Dendritic cell treated with granulocyte-macrophage colony-stimulating factor and Interleukin-4, amounts not matched to agents 40 ng/mL and 50 ng/mL, for 4 days (primary cell): ENCODE results near the gene GAS7.
"Not testable (repeated sequence)": the region's sequence is repeated elsewhere in the genome, so short reads cannot be mapped to it uniquely, and the experiment has no call there.

ENCODE experiments used
- H3K27ac Mint-ChIP-seq: one replicate; pipeline ENCODE4 v1.8.0; 2022; ENCODE audit warnings: mild to moderate bottlenecking, mixed read lengths
- H3K27me3 Mint-ChIP-seq: one replicate; pipeline ENCODE4 v1.8.0; 2022; ENCODE audit warnings: mild to moderate bottlenecking, mixed read lengths
- H3K36me3 Mint-ChIP-seq: one replicate; pipeline ENCODE4 v1.8.0; 2022; ENCODE audit warnings: low read depth, mixed read lengths
- H3K4me1 Mint-ChIP-seq: one replicate; pipeline ENCODE4 v1.8.0; 2022; ENCODE audit warnings: low read depth, mixed read lengths
- H3K4me3 Mint-ChIP-seq: one replicate; pipeline ENCODE4 v1.8.0; 2022; ENCODE audit warnings: mild to moderate bottlenecking, moderate library complexity, mixed read lengths
- H3K9me3 Mint-ChIP-seq: one replicate; pipeline ENCODE4 v1.8.0; 2022; ENCODE audit warnings: mixed read lengths
- intact Hi-C: fragments of 100-400 bp; cut with micrococcal nuclease; formaldehyde crosslinking; loops from one replicate; pipeline ENCODE4 v1.15.0; 2022

Gene GAS7

GRCh38 chr17:10070690-10071089, 127.7 kb downstream of the GAS7 start:
- peaks cover 4% of the 10 kb centered on the region for H3K9me3 Mint-ChIP-seq
- H3K4me3 Mint-ChIP-seq = no peak overlapping the region
- H3K4me1 Mint-ChIP-seq = peaks cover 33% of the 10 kb centered on the region
- H3K27me3 Mint-ChIP-seq = no peaks in the 10 kb centered on the region
- peaks cover 11% of the 10 kb centered on the region for H3K36me3 Mint-ChIP-seq
- intact Hi-C loops = no loop called here
- H3K27ac Mint-ChIP-seq = no peak overlapping the region

- Mint-ChIP-seq H3K27ac (no peak overlapping the region), H3K4me1 (peaks cover 35% of the 10 kb centered on the region)
These were observed 129.1 kb downstream of the GAS7 start for GRCh38 chr17:10069301-10069700.

GRCh38 chr17:10067446-10068143, 130.8 kb downstream of the GAS7 start:
- peaks cover 17% of the 10 kb centered on the region for H3K36me3 Mint-ChIP-seq
- no peak overlapping the region for H3K27ac Mint-ChIP-seq
- H3K9me3 Mint-ChIP-seq = peaks cover 11% of the 10 kb centered on the region
- intact Hi-C loops = no loop called here
- H3K4me3 Mint-ChIP-seq = no peak overlapping the region
- peaks cover 6% of the 10 kb centered on the region for H3K27me3 Mint-ChIP-seq
- H3K4me1 Mint-ChIP-seq = peaks cover 39% of the 10 kb centered on the region

More at GRCh38 chr17:10069301-10069700, 129.1 kb downstream of the GAS7 start:
- H3K4me3 Mint-ChIP-seq = no peak overlapping the region
- H3K9me3 Mint-ChIP-seq = peaks cover 11% of the 10 kb centered on the region
- peaks cover 6% of the 10 kb centered on the region for H3K27me3 Mint-ChIP-seq
- intact Hi-C loops = no loop called here
- peaks cover 17% of the 10 kb centered on the region for H3K36me3 Mint-ChIP-seq

- H3K27me3 Mint-ChIP-seq = peaks cover 11% of the 10 kb centered on the region
- peaks cover 57% of the 10 kb centered on the region for H3K4me1 Mint-ChIP-seq
- intact Hi-C loops = loop anchor here (5.0 kb wide), 1 partner anchor 42 kb away; no protein-coding TSS in a partner anchor
- peaks cover 11% of the 10 kb centered on the region for H3K9me3 Mint-ChIP-seq
- H3K36me3 Mint-ChIP-seq = peaks cover 17% of the 10 kb centered on the region
- H3K27ac Mint-ChIP-seq = peak overlapping the region; percentile 67
- H3K4me3 Mint-ChIP-seq = no peak overlapping the region
These were observed 133.9 kb downstream of the GAS7 start for GRCh38 chr17:10064536-10064935.

GRCh38 chr17:10063730-10064241, 134.6 kb downstream of the GAS7 start:
- H3K27ac Mint-ChIP-seq = peak overlapping the region; percentile 67
- peaks cover 65% of the 10 kb centered on the region for H3K4me1 Mint-ChIP-seq
- H3K9me3 Mint-ChIP-seq = peaks cover 11% of the 10 kb centered on the region
- intact Hi-C loops = loop anchor here (2.0 to 5.0 kb wide), 3 partner anchors 41 to 93 kb away; no protein-coding TSS in a partner anchor
- peaks cover 11% of the 10 kb centered on the region for H3K27me3 Mint-ChIP-seq
- H3K36me3 Mint-ChIP-seq = peaks cover 17% of the 10 kb centered on the region
- peak overlapping the region; percentile 18 for H3K4me3 Mint-ChIP-seq

GRCh38 chr17:10062691-10063385, 135.6 kb downstream of the GAS7 start:
- Mint-ChIP-seq H3K9me3 (peaks cover 11% of the 10 kb centered on the region), H3K27me3 (peaks cover 11% of the 10 kb centered on the region), H3K4me3 (peak overlapping the region; percentile 39), H3K27ac (peak overlapping the region; percentile 67), H3K36me3 (peaks cover 17% of the 10 kb centered on the region), H3K4me1 (peaks cover 62% of the 10 kb centered on the region)
- intact Hi-C loops = loop anchor here (2.0 to 5.0 kb wide), 3 partner anchors 41 to 94 kb away; no protein-coding TSS in a partner anchor

GRCh38 chr17:10061111-10061845, 137.1 kb downstream of the GAS7 start:
- intact Hi-C loops = loop anchor here (5.0 kb wide), 1 partner anchor 39 kb away; no protein-coding TSS in a partner anchor
- H3K36me3 Mint-ChIP-seq = peaks cover 17% of the 10 kb centered on the region
- peaks cover 60% of the 10 kb centered on the region for H3K4me1 Mint-ChIP-seq
- H3K27me3 Mint-ChIP-seq = peaks cover 11% of the 10 kb centered on the region
- H3K27ac Mint-ChIP-seq = peak overlapping the region; percentile 67
- no peak overlapping the region for H3K4me3 Mint-ChIP-seq
- H3K9me3 Mint-ChIP-seq = peaks cover 11% of the 10 kb centered on the region

GRCh38 chr17:10060526-10060925, 137.9 kb downstream of the GAS7 start:
- H3K4me1 Mint-ChIP-seq = peaks cover 60% of the 10 kb centered on the region
- peak overlapping the region; percentile 67 for H3K27ac Mint-ChIP-seq
- intact Hi-C loops = loop anchor here (5.0 kb wide), 1 partner anchor 38 kb away; no protein-coding TSS in a partner anchor
- H3K9me3 Mint-ChIP-seq = peaks cover 6% of the 10 kb centered on the region
- no peak overlapping the region for H3K4me3 Mint-ChIP-seq
- peaks cover 9% of the 10 kb centered on the region for H3K27me3 Mint-ChIP-seq
- peaks cover 12% of the 10 kb centered on the region for H3K36me3 Mint-ChIP-seq

GRCh38 chr17:10059684-10060211, 138.7 kb downstream of the GAS7 start:
- Mint-ChIP-seq H3K4me3 (no peak overlapping the region), H3K27me3 (peaks cover 5% of the 10 kb centered on the region), H3K27ac (peak overlapping the region; percentile 67), H3K36me3 (peaks cover 11% of the 10 kb centered on the region), H3K9me3 (no peaks in the 10 kb centered on the region), H3K4me1 (peaks cover 63% of the 10 kb centered on the region)
- intact Hi-C loops = loop anchor here (5.0 kb wide), 1 partner anchor 37 kb away; no protein-coding TSS in a partner anchor

GRCh38 chr17:10058921-10059683, 139.3 kb downstream of the GAS7 start:
- Mint-ChIP-seq H3K9me3 (no peaks in the 10 kb centered on the region), H3K4me3 (no peak overlapping the region), H3K4me1 (peaks cover 59% of the 10 kb centered on the region), H3K36me3 (peaks cover 14% of the 10 kb centered on the region), H3K27me3 (peaks cover 5% of the 10 kb centered on the region), H3K27ac (peak overlapping the region; percentile 67)
- intact Hi-C loops = no loop called here

- H3K27ac Mint-ChIP-seq, H3K27me3 Mint-ChIP-seq, H3K9me3 Mint-ChIP-seq, intact Hi-C loops, H3K4me3 Mint-ChIP-seq: not testable (repeated sequence)
- H3K4me1 Mint-ChIP-seq = peaks cover 49% of the 10 kb centered on the region
- peaks cover 20% of the 10 kb centered on the region for H3K36me3 Mint-ChIP-seq
These were observed 140.9 kb downstream of the GAS7 start for GRCh38 chr17:10057466-10057865.

- Mint-ChIP-seq H3K27ac (no peak overlapping the region), H3K9me3 (no peaks in the 10 kb centered on the region), H3K27me3 (peaks cover 2% of the 10 kb centered on the region), H3K4me1 (peaks cover 50% of the 10 kb centered on the region), H3K36me3 (peaks cover 26% of the 10 kb centered on the region), H3K4me3 (no peak overlapping the region)
- intact Hi-C loops = no loop called here
These were observed 143.0 kb downstream of the GAS7 start for GRCh38 chr17:10055262-10055975.
